Vagina (tissue), 2 donors: Measurements from ENCODE around the gene FAM186B.

ENCODE experiments used
- POLR2A ChIP-seq, 2 donors: fragments of 450-650 bp; IDR thresholded peaks; one replicate each; pipeline ENCODE4 v1.6.1; 2017; ENCODE audit warnings: antibody characterized with exemption in 2 of 2, mild to moderate bottlenecking in 2 of 2, moderate library complexity in 2 of 2
- TF ChIP-seq, protein P1 (sequence below), 3 experiments: fragments of 450-650 bp in 2 of 3; fragments of 200-600 bp in 1 of 3; sonication (generic) in 1 of 3; IDR thresholded peaks; one replicate each; pipeline ENCODE4 v1.5.1; 2017 to 2019; ENCODE audit warnings: antibody characterized with exemption in 3 of 3, mild to moderate bottlenecking in 2 of 3, moderate library complexity in 2 of 3

DNA sequence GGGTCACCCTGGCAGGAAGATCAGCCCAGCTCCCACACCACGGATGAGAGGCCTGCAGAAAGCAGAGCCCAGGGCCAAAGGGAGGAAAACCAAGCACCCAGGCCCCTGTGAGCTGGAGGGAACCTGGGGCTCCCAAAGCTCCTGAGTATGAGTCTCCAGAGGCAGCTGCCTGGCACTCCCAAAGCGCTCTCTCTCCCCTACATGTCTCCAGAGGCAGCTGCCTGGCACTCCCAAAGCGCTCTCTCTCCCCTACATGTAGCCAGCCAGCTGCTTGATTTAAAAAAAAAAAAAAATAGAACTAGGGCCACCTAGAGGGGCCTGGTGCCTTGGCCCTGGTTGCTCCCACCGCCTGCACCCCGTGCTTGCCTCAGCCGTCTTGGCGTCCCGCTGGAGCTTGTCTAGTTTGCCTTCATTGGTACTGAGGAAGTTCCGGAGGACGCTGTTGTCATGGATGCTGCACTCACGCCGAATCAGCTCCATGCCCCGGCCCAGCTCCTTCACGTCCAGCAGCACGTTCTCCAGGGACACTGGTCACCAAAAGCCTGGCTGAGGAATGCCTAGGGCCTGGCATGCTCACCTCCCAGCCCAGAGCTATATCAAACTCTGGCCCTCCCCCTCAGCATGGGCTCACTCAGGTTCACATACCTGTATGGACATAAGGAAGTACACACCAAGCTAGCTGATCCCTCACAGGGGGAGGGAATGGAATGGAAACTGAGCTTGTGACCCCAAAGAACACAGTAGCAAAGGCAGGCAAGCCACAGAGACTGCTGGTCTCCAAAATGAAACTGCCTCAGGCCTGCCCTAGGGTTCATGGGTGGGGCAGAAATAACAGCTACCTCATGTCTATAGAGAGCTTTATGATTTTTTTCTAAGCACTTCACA lies 42.6 kb upstream of the FAM186B start:
- no peak for TF ChIP-seq POLR2A (IDR thresholded peaks at IDR 0.05)
- TF ChIP-seq, protein P1, sequence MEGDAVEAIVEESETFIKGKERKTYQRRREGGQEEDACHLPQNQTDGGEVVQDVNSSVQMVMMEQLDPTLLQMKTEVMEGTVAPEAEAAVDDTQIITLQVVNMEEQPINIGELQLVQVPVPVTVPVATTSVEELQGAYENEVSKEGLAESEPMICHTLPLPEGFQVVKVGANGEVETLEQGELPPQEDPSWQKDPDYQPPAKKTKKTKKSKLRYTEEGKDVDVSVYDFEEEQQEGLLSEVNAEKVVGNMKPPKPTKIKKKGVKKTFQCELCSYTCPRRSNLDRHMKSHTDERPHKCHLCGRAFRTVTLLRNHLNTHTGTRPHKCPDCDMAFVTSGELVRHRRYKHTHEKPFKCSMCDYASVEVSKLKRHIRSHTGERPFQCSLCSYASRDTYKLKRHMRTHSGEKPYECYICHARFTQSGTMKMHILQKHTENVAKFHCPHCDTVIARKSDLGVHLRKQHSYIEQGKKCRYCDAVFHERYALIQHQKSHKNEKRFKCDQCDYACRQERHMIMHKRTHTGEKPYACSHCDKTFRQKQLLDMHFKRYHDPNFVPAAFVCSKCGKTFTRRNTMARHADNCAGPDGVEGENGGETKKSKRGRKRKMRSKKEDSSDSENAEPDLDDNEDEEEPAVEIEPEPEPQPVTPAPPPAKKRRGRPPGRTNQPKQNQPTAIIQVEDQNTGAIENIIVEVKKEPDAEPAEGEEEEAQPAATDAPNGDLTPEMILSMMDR (IDR thresholded peaks at IDR 0.05): no peak
